Calu3 (cell line): ENCODE data around the gene LRRC61. TPM values are rescaled to one million over a fixed set of nuclear protein-coding genes. Genes with fewer than 3 reads are reported as not detected.

Experiments
- BruUV-seq: library from RNA; stranded (reverse); fragments of 400-500 nt; replicated peaks from 2 replicates; lab custom pipeline; 2021; lab: Mats Ljungman, UMichigan
- CTCF ChIA-PET: fragments of 300-600 bp; sonication (Branson Sonifier 250); formaldehyde crosslinking; loops from one replicate; lab custom pipeline; 2022; ENCODE audit warnings: antibody characterized with exemption; lab: Charles Lee
- DNase-seq: peaks from one replicate; pipeline ENCODE4 v3.0.0; 2022
- H3K27ac Mint-ChIP-seq: one replicate; pipeline ENCODE4 v1.8.0; 2022; ENCODE audit warnings: mixed read lengths; ENCODE audit not compliant: unreplicated experiment
- H3K27me3 Mint-ChIP-seq: one replicate; pipeline ENCODE4 v1.8.0; 2022; ENCODE audit warnings: mixed read lengths; ENCODE audit not compliant: unreplicated experiment
- H3K36me3 Mint-ChIP-seq: one replicate; pipeline ENCODE4 v1.8.0; 2022; ENCODE audit warnings: mild to moderate bottlenecking, moderate library complexity, mixed read lengths; ENCODE audit not compliant: insufficient read depth, unreplicated experiment
- H3K4me1 Mint-ChIP-seq: one replicate; pipeline ENCODE4 v1.8.0; 2022; ENCODE audit warnings: mild to moderate bottlenecking, low read depth, mixed read lengths; ENCODE audit not compliant: unreplicated experiment
- H3K4me3 Mint-ChIP-seq: one replicate; pipeline ENCODE4 v1.8.0; 2022; ENCODE audit warnings: mild to moderate bottlenecking, low read depth, moderate library complexity, mixed read lengths; ENCODE audit not compliant: unreplicated experiment
- H3K9me3 Mint-ChIP-seq: one replicate; pipeline ENCODE4 v1.8.0; 2022; ENCODE audit warnings: low read depth, mixed read lengths; ENCODE audit not compliant: unreplicated experiment
- CTCF ChIP-seq: fragments of 200-600 bp; IDR thresholded peaks from one replicate; pipeline ENCODE4 v1.8.0; 2022; ENCODE audit warnings: antibody characterized with exemption; ENCODE audit not compliant: unreplicated experiment
- intact Hi-C: fragments of 100-400 bp; cut with micrococcal nuclease; formaldehyde crosslinking; loops from one replicate; pipeline ENCODE4 v1.10.0; 2022; ENCODE audit not compliant: unreplicated experiment
- total RNA-seq: library from RNA; stranded (reverse); gene quantifications from 2 replicates; pipeline ENCODE4 v1.2.3, GENCODE V29; 2022

LRRC61 gene
- total RNA-seq, 1 experiment from 2014 or later: 14.6 TPM

- CTCF ChIA-PET: no interaction called here
- H3K4me1 Mint-ChIP-seq: peaks cover 26% of the 10 kb centered on the region
- intact Hi-C loops: no loop called here
- no TSS peak for BruUV-seq
- H3K4me3 Mint-ChIP-seq: no peak overlapping the region
- H3K27me3 Mint-ChIP-seq: no peaks in the 10 kb centered on the region
- peaks cover 3% of the 10 kb centered on the region for H3K9me3 Mint-ChIP-seq
- no peak for TF ChIP-seq CTCF
- no peak overlapping the region for H3K27ac Mint-ChIP-seq
- DNase-seq: no peak
- H3K36me3 Mint-ChIP-seq: peaks cover 11% of the 10 kb centered on the region
These were observed 38.2 kb downstream of the LRRC61 start for GRCh38 chr7:150361402-150361801.

- H3K9me3 Mint-ChIP-seq: peaks cover 3% of the 10 kb centered on the region
- H3K27ac Mint-ChIP-seq: no peak overlapping the region
- CTCF ChIA-PET: no interaction called here
- H3K4me3 Mint-ChIP-seq: no peak overlapping the region
- H3K27me3 Mint-ChIP-seq: no peaks in the 10 kb centered on the region
- DNase-seq: no peak
- TF ChIP-seq CTCF: no peak
- BruUV-seq: no TSS peak
- peaks cover 26% of the 10 kb centered on the region for H3K4me1 Mint-ChIP-seq
- intact Hi-C loops: no loop called here
- peaks cover 11% of the 10 kb centered on the region for H3K36me3 Mint-ChIP-seq
These were observed 38.9 kb downstream of the LRRC61 start for GRCh38 chr7:150361807-150362621.

GRCh38 chr7:150363370-150363769 lies 40.2 kb downstream of the LRRC61 start:
- H3K4me1 Mint-ChIP-seq: peaks cover 26% of the 10 kb centered on the region
- H3K27ac Mint-ChIP-seq: no peak overlapping the region
- H3K27me3 Mint-ChIP-seq: no peaks in the 10 kb centered on the region
- no peak for DNase-seq
- CTCF ChIA-PET: interaction anchor here (0.6 kb wide), 1 partner anchor 46 kb away, joined by 7 read pairs; no protein-coding TSS in a partner anchor
- intact Hi-C loops: no loop called here
- no TSS peak for BruUV-seq
- H3K9me3 Mint-ChIP-seq: peaks cover 3% of the 10 kb centered on the region
- no peak for TF ChIP-seq CTCF
- H3K36me3 Mint-ChIP-seq: peaks cover 17% of the 10 kb centered on the region
- H3K4me3 Mint-ChIP-seq: no peak overlapping the region

- H3K27me3 Mint-ChIP-seq: no peaks in the 10 kb centered on the region
- intact Hi-C loops: no loop called here
- no TSS peak for BruUV-seq
- H3K4me3 Mint-ChIP-seq: no peak overlapping the region
- H3K4me1 Mint-ChIP-seq: peaks cover 26% of the 10 kb centered on the region
- no peak for DNase-seq
- CTCF ChIA-PET: no interaction called here
- peaks cover 3% of the 10 kb centered on the region for H3K9me3 Mint-ChIP-seq
- H3K36me3 Mint-ChIP-seq: peaks cover 22% of the 10 kb centered on the region
- TF ChIP-seq CTCF: no peak
- no peak overlapping the region for H3K27ac Mint-ChIP-seq
These were observed 40.7 kb downstream of the LRRC61 start for GRCh38 chr7:150363872-150364271.
